HT-29 (cell line): ENCODE measurements around the gene UGT1A8. TPM values are rescaled to one million over a fixed set of nuclear protein-coding genes. Genes with fewer than 3 reads are reported as not detected.

Source experiments
- DNase-seq: peaks from one replicate; pipeline ENCODE4 v3.0.0-alpha.2; 2015; ENCODE audit warnings: low spot score
- total RNA-seq: library from RNA; depleted of rRNA; stranded (reverse); fragments of >200 nt; shearing (Covaris generic); gene quantifications from 2 replicates; pipeline ENCODE4 v1.2.3, GENCODE V29; 2014

UGT1A8 gene
- total RNA-seq, 1 experiment from 2014 or later = 56.6 TPM

GRCh38 chr2:233799716-233800115, 182.3 kb downstream of the UGT1A8 start:
- no peak for DNase-seq

GRCh38 chr2:233800208-233800607, 182.8 kb downstream of the UGT1A8 start:
- DNase-seq = no peak

- peak; percentile 80 for DNase-seq
These were observed 184.1 kb downstream of the UGT1A8 start for GRCh38 chr2:233801357-233802131.

- DNase-seq = no peak
These were observed 184.8 kb downstream of the UGT1A8 start for GRCh38 chr2:233802132-233802815.

GRCh38 chr2:233803292-233803911, 186.0 kb downstream of the UGT1A8 start:
- DNase-seq = no peak

GRCh38 chr2:233803994-233804393, 186.6 kb downstream of the UGT1A8 start:
- no peak for DNase-seq

GRCh38 chr2:233807215-233807865, 189.9 kb downstream of the UGT1A8 start:
- DNase-seq = no peak

- no peak for DNase-seq
These were observed 190.8 kb downstream of the UGT1A8 start for GRCh38 chr2:233807966-233808935.

- no peak for DNase-seq
These were observed 193.0 kb downstream of the UGT1A8 start for GRCh38 chr2:233810385-233810784.

GRCh38 chr2:233811087-233811486, 193.7 kb downstream of the UGT1A8 start:
- DNase-seq = no peak

- DNase-seq = no peak
These were observed 194.3 kb downstream of the UGT1A8 start for GRCh38 chr2:233811732-233812131.

GRCh38 chr2:233813236-233814055, 196.0 kb downstream of the UGT1A8 start:
- no peak for DNase-seq

- peak; percentile 47 for DNase-seq
These were observed 196.8 kb downstream of the UGT1A8 start for GRCh38 chr2:233814056-233814835.

- DNase-seq = no peak
These were observed 198.4 kb downstream of the UGT1A8 start for GRCh38 chr2:233815861-233816260.

- no peak for DNase-seq
These were observed 198.9 kb downstream of the UGT1A8 start for GRCh38 chr2:233816334-233816733.

- DNase-seq = no peak
These were observed 199.3 kb downstream of the UGT1A8 start for GRCh38 chr2:233816771-233817170.

GRCh38 chr2:233817361-233817911, 200.0 kb downstream of the UGT1A8 start:
- DNase-seq = no peak

GRCh38 chr2:233817995-233818638, 200.7 kb downstream of the UGT1A8 start:
- DNase-seq = no peak
